AG20443 (cell line): ENCODE data around the gene DPP6.

Experiments
- DNase-seq: peaks from one replicate; pipeline ENCODE4 v3.0.0; 2012; ENCODE audit warnings: low spot score, mixed read lengths

DPP6 gene

DNA sequence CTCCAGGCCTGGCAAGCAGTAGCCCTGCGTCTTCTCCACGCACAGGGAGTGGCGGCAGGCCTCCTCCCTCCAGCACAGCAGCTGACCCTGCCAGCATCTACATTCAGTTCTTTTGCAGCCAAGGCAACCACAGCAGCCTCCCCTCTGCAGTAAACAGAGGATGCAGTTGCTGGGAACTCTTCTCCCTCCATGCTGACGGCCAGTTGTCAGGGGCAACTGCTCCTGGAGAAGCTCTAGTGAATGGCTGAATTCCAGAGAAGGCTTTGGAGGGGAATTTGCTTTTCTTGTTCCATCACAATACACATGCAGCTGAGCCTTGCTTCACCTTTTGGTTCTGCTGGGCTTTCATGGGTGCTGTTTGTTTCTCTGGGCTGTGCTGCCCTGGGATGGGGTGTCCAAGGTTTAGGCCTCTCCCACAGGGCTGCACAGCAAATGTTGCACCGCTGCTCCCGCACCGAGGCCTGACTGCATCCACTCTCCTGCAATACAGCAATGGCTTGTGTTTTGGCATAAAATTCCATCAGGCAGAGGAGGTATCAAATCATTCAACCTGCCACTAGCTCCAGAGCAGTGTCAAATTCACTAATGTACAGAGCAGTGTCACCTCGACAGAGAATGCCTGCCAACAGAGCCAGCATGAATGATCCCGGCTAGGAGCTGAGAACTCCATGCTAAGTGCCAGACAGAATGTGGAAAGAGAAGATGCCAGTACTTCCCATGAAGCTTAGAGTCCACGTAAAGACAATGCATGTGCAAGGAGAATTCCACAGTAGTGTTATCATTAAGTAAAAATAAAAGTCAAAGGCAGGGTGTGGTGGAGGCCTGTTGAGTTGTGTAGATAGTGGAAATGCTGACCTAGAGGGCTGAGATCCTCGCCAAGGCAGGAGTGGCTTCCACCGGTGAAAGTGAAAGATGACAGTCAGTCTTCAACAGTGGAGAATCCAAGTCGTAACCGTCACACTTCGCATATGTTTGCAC, 399.6 kb downstream of the DPP6 start:
- no peak for DNase-seq

DNA sequence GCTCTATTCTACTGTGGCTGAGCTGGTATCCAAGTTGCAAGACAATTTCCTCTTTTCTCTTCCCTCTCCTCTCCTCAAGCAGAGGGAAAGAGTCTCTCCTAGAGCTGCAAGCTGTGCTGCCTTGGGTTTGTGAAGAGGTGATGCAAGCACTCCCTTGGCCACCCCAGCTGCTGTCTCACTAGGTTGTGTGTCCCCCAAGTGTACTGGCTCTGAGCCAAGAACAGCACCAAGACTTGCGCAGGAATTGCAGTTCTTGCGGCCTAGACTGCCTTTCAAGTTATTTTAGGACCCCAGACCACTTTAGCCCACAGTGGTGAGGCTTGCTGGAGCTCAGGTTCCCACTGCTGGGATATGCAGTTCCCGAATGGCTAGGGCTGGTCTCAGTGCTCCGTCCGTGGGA, 411.6 kb downstream of the DPP6 start:
- DNase-seq, result no peak

DNA sequence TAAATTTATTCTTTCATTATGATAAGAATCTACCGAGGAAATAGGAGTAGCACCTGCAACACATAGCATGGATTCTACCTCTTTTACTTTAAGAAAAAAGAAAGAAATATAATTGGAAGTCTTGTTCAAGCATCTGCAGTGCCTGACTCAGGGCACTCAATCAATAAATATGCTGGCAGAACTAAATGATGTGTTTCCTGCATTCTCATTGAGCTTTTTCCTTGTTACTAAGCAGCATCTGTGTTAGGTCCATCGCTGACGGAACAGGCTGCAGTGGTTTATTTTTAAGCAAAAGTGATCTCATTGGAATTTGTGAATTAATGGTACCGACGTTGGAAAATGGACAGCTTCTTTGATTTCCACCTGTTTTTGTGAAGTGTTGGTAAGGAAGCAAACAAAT, 417.5 kb downstream of the DPP6 start:
- no peak for DNase-seq

DNA sequence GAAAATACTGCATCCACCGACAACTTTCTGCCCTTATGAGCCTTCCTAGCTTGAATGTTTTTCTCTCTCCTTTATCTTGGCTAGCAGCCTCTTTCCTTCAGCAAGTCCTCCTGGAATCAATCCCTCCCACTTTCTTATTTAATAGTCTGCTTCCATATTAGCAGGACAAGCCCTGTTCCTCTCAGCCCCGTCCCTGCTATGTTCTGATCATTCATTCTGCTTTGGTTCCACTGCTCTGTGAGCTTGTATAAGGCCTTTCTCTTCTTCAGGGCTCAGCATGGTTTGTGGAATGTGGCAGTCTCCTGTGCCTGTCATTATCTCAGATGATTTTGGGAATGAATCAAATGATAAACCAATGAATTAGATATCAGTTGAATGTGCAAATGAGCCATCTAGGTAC, 420.1 kb downstream of the DPP6 start:
- no peak for DNase-seq

DNA sequence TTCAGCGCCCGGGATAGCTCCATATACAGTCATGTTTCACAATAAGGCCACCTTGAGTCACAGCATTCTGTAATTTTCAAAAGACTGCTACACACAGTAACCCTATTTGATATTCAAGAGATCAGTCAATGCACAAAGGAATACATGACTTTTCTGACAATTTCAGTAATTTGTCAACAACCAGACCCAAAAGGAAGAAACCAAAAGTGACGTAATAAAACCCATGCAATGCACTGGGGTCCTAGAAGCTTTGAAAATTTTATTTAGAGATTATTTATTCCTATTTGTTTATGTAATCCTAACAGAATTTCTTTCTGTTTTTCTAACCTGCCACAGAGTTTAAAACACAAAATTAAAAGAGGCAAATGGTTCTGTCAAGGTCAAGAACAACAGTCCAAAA, 421.2 kb downstream of the DPP6 start:
- no peak for DNase-seq

DNA sequence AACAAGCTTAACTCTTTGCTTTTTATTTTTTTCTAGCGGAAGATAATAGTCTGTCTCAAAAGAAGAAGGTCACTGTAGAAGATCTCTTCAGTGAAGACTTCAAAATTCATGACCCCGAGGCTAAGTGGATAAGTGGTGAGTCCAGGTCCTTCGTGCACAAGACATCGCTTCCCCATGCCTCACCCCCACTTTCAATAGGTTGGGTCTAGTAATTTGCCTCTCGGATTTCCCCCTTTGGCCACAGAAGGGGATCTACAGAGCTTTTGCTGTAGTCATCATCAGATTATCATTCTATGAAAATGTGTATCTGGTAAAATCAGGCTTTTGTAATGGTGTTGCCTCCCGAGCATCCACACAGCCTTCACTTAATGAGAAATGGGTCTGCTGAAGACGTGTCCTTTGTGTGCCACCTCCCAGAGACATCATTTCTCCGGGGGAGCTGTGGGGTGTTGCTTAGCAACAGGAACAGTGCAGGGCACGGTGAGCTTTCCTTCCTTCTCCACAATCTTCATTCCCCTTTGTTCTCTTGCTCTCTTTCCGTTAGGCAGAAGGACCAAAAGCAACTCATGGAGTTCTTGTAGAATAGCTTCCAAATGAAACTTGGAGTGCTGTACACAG, 422.8 kb downstream of the DPP6 start:
- no peak for DNase-seq

DNA sequence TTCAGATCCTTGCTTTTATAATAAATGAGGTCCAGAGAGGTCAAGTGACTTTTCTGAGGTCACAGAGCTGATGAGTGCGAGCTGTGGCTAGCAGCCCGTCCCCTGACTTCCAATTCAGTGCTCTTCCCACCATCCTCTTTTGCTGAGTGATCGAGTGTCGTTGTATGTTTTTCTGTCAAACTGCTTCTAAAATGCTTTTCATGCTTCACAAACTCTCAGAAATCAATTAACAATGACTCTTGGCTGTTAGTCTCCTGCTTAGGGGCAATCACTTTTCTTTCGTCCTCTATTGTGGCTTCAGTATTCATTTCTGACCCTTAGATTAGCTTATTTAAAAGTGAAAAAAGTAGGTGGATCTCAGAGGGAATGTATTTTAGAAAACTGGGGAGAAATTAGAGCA, 423.7 kb downstream of the DPP6 start:
- DNase-seq, result no peak

DNA sequence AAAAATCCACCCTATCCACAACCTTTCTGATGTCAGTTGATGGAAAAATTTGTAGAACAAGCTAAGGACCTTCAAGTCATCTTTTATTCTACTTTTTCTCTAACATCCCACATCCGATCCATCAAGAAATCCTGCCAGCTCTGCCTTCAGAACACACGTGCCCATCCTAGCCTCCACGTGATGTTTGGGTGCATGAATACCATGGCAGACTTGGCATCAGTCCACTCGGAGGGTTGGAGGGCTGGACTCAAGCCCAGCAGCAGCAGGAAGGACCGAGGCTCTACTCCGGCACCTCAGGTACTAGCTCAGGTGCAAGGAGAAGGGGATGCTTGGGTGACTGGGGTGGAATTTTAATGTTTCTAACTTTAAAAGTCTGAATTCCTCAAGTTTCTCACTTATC, 428.6 kb downstream of the DPP6 start:
- no peak for DNase-seq

DNA sequence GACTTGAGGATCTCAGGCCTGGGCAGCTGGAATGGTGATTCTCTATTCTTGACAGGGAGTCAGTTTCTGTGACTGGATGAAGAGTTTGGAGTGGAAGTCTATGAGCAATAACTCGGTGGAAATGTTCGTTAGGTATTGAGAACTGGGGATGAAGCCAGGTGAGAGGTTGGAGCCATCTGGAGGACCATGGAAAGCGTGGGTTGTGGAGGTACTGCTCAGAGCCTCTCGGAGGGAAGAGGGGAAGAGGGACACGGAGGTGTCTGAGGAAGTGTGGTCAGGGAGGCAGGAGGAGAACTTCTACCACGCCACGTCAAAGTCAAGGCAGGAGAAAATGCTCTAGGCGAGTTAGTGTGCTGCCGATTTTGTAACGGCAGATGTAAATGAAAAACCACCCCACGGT, 430.7 kb downstream of the DPP6 start:
- DNase-seq, result no peak

DNA sequence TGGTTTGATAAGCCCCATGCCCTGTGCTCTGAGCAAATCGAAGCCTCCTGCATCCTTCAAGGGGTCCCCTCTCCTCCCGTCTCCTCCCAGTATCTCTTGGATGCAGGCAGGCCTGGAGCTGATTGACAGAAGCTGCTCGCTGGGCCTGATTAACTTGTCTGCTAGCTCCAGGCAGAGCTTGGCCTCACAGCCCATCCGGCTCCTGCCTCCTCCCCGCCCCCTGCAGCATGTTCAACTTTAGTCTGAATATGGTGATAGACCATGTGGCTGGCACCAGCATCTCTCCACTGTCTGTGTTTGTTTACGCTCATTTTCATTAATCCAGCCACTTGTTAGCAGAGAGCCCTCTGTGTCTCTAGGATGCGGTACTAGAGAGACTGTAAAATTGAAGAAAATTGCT, 432.2 kb downstream of the DPP6 start:
- no peak for DNase-seq

DNA sequence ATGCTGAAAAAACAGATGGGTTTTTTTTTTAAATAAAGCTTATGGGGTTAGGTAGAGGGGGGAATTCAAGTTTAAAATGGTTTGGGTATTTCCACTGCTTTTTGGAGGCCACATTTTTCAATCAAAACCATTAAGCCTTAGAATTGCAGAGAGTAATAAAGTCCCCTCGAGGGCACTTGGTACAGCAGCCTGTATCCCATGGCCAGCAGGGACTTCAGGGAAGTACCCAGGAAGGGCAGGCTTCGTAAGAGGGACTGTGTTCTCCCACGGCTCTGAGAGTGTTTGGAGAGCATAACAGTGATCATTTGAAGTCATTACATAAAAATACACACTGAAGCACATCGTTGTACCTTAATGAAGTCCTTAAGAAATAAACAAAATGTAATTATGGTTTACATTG, 432.7 kb downstream of the DPP6 start:
- no peak for DNase-seq

DNA sequence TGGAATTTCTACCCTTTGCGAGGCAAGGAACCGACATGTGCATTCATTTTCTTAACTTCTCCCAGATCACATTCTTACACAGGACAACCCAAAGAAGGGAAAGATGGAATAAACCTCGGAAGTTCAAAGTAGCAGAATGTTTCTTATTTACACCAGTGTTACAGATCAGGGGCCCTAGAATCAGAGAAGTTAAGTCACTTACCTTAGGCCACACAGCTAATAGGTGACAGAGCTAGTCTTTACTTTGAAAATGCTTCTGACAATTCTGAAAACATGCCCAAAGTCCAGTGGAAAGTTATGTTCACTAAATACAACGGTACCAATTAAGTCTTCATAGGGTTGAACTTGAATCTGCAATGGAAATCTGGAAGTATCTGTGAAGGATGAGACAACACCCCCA, 437.7 kb downstream of the DPP6 start:
- DNase-seq, result no peak

DNA sequence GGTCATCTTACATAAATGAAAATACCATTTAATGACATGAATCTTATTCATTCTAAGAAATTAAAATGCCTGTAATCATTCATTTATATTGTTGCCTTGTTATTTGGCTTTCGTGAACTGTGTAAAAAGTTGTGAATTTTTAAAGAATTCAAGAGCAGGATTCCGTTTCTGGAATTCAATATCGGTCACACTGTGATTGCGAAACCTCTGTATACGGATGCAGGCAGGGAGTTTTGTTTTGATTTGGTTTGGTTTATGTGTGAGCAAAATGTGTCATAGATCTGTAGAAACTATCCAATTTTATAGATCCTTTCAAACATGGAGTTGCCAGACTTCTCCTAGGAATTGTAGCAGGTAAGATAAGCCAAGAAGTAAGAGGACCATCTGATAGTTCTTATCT, 441.4 kb downstream of the DPP6 start:
- no peak for DNase-seq

DNA sequence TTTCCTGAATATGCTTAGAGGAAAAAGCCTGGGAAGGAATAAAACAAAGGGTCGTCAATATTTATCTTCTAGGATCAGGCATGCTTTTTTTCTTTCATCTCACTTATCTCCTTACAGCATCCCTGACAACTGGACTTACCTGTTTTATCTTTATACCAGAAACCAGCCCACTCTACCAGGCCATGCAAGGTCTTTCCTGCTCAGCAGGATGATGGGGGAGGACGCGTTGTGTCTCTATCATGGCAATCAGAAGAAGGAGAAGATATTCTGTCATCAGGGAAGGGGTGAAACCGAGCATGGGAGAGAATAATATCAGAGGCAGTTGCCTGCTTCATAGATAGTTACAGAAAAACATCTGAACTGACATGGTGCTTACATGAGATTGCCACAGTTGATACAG, 445.6 kb downstream of the DPP6 start:
- DNase-seq, result no peak

DNA sequence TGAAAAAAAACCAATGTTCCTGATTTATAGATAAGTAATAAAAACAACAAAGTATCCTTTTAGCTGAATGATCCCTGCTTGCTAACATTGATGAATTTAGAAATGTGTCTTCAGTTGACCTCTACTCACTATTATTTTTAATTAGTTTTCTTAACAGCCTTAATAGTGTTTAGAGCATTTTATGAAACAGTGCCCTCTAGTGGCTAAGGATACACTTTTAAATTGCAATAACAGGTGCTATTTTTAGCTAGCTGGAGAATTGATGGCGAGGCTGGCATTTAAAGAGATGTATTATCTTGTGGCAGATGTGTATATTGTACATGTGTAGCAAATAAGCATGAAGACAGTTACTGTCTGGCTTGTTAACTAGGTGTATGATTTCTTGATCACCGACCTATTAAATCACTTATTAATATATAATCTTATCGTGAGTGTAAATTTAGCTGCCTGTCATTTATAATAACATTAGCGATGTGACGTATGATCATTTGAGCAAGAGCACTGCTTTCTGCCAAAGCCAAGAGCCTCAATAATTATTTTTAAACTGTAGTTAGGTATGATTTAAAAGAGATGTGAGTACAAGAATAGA, 451.9 kb downstream of the DPP6 start:
- peak; percentile 17 for DNase-seq

DNA sequence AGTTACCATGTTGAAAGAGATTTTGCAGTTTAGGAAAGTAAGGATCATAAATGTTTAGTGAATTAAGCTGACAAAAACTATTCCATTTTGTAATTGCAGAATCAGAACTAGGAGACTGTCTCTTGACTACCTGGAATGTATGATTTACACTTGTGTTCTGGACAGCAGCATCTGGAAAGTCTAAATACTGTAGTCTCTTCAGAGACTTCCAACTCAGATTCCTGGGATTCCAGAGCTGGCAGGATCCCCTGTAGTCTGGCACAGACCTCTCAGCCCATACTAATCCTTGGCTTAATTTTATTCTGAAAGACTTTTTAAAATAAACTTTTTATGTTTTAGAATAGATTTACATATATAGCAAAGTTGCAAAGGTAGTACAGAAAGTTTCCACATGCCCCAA, 452.7 kb downstream of the DPP6 start:
- DNase-seq, result no peak

DNA sequence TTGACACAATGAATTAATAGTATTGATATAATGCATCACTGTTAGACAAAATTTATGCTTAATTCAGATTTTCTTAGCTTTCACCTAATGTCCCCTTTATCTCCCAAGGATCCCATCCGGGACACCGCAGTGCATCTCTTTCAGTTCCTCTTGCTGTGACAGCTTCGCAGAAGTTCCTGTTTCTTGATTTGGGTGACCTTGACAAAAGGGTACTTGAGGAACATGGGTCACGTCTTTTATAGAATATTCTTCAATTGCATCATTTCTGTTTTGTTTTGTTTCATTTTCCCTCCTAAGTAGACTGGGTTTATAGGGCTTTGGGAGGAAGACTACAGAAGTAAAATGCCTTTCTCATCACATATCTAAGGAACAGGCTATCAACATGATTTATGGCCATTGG, 453.2 kb downstream of the DPP6 start:
- DNase-seq, result no peak

DNA sequence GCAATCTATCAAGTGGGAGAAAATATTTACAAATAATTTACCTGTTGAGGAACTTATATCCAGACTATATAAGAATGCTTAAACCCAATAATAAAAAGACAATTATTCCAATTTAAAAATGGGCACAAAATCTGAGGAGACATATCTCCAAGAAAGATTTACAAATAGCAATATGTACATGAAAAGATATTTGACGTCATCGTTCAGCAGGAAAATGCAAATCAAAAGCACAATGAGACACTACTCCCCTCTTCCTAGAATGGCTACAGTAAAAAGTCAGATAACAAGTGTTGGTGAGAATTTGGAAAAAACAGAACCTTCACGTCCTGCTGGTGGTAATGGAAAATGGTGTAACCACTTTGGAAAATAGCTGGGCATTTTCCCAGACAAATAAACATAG, 457.0 kb downstream of the DPP6 start:
- no peak for DNase-seq

DNA sequence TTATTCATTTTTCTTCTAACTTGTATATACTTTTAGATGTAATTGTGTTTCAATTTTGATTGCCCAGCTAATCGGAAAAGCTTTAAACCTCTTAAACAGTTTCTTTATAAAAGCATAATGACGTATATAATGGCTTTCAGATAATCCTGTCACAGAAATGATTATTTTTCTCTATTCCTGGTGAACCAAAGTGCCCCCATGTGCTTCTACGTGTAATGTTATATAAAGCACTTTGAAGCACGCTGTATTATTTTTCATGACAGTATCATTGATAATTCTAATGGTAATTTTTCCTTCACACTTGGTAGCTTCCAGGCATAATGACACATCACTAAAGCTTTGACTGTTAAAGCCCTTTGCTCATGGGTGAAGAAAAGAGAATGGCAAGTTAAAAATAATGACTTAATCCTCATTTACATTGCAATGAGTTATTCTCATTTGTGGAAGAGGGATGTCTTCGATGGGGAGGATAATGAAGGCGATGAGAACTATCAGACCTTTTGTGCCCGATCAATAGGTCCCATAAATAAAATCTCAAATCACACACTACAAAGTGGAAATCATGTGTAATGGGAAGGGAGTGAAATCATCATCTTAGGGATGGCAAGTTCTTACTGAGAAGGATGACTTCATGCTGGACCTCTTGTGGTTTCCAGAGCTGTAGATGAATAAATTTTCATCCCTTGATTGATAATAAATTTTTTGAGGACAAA, 460.1 kb downstream of the DPP6 start:
- DNase-seq, result no peak

DNA sequence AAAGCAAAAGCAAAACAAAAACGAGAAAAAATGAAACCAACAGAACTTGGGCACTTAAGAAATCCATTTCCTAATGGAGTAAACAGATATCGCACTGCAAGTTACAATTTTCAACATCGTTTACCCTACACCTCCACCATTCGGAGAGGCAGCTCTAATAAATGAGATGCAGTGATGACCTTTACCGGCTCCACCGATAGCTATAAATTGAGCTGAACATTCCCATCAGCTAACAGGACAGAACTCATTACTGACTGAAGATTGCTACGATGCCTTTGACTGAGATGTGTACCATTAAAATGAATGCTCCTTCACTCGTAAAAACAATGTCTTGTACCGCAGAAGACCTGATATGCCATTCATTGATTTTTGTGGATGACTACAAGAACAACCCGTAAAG, 465.6 kb downstream of the DPP6 start:
- no peak for DNase-seq

DNA sequence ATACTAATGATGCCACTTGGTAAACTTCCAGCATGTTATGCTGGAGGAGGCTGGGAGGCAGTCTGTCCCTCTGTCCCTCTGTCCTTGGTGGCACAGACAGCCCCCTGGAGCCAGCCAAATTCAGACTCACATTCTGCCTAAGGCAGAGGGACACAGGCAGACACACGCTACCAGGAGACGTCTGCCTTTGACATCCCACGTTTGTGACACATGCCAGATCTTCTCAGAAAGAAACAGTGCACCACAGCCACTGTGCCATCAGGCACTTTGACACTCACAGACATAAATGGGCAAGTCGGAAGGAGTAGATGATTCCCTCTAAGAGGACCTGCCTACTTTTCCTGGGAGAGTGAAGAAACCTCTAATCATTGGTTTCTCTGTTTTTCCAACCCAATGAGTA, 467.0 kb downstream of the DPP6 start:
- no peak for DNase-seq

DNA sequence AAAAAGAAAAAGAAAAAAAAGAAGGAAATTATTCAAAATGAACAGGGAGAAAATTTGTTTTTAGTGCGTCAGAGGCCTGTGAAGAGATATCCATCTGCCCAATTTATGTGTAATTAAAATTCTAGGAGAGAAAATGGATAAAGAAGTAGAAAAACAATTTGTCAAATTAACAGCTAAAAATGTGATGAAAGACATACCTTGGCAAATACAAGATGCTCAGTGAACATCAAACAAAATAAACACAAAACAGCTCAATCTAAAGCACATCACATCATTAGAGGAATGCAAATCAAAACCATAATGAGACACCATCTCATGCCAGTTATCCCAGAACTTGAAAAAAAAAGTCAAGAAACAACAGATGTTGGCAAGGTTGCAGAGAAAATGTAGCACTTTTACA, 477.9 kb downstream of the DPP6 start:
- DNase-seq, result no peak

DNA sequence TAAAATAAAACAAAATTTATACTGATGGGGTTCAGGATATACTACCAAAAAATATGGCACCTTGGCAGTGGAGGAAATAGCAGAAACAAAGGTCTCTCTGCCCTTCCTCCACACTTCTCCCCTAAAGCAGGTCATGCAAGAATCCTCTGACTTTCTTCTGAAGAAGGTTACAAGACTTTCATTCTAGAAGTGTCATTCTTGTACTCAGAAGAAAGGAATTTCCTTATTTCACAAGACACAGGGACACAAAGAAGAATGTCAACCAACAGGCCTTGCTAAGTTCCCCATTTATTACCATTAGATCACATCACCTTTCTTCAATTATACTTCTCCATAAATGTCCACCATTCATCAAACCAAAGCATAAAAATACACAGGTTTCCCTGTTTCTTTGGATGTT, 480.6 kb downstream of the DPP6 start:
- DNase-seq, result no peak
